Subcutaneous abdominal adipose tissue (tissue), 5 donors: Measurements from ENCODE around the gene TMEM151A.

Source experiments
- H3K27ac ChIP-seq: one replicate; pipeline ENCODE4 v1.7.0; 2013; ENCODE audit warnings: low read depth, mild to moderate bottlenecking, inconsistent platforms, low read length, moderate library complexity
- H3K27me3 ChIP-seq, 5 donors: one replicate each; pipeline ENCODE4 v1.7.0; 2013; ENCODE audit warnings: low read length in 5 of 5, inconsistent platforms in 1 of 5; ENCODE audit not compliant: control insufficient read depth in 5 of 5, insufficient read depth in 4 of 5
- H3K36me3 ChIP-seq, 5 donors: one replicate each; pipeline ENCODE4 v1.7.0; 2013; ENCODE audit warnings: low read length in 5 of 5; ENCODE audit not compliant: control insufficient read depth in 5 of 5, insufficient read depth in 5 of 5
- H3K4me1 ChIP-seq, 5 donors: one replicate each; pipeline ENCODE4 v1.7.0; 2013; ENCODE audit warnings: low read length in 5 of 5, mild to moderate bottlenecking in 3 of 5, moderate library complexity in 1 of 5; ENCODE audit not compliant: control insufficient read depth in 5 of 5, insufficient read depth in 5 of 5
- H3K4me3 ChIP-seq, 5 donors: one replicate each; pipeline ENCODE4 v1.7.0; 2013; ENCODE audit warnings: low read length in 5 of 5, low read depth in 1 of 5
- H3K9ac ChIP-seq, 5 donors: one replicate each; pipeline ENCODE4 v1.7.0; 2013; ENCODE audit warnings: low read length in 5 of 5, mild to moderate bottlenecking in 4 of 5, moderate library complexity in 3 of 5
- H3K9me3 ChIP-seq, 5 donors: one replicate each; pipeline ENCODE4 v1.7.0; 2013; ENCODE audit warnings: low read length in 5 of 5; ENCODE audit not compliant: control insufficient read depth in 5 of 5
- donor health status: healthy.
- donor health status: healthy.
- donor health status: healthy.
- donor health status: healthy.
- donor health status: healthy.

Gene TMEM151A

GRCh38 chr11:66321606-66322005 is 29.9 kb downstream of the TMEM151A start:
- no peaks in the 10 kb centered on the region for H3K27me3 ChIP-seq
- peak overlapping the region; percentile 44 for H3K27ac ChIP-seq
- peaks cover 31 to 77% (median 75%) of the 10 kb centered on the region in 5 donors for H3K4me1 ChIP-seq
- no peak overlapping the region for H3K4me3 ChIP-seq
- H3K36me3 ChIP-seq, result no peaks in the 10 kb centered on the region
- H3K9ac ChIP-seq, result no peak overlapping the region
- no peaks in the 10 kb centered on the region for H3K9me3 ChIP-seq

GRCh38 chr11:66322732-66323427 is 31.2 kb downstream of the TMEM151A start:
- no peak overlapping the region for H3K9ac ChIP-seq
- no peaks in the 10 kb centered on the region for H3K36me3 ChIP-seq
- H3K27ac ChIP-seq, result no peak overlapping the region
- no peaks in the 10 kb centered on the region for H3K27me3 ChIP-seq
- H3K4me3 ChIP-seq, result peak overlapping the region in 1 of 5 donors; percentile 23
- peaks cover 33 to 78% (median 76%) of the 10 kb centered on the region in 5 donors for H3K4me1 ChIP-seq
- H3K9me3 ChIP-seq, result no peaks in the 10 kb centered on the region

GRCh38 chr11:66323684-66324083 is 32.0 kb downstream of the TMEM151A start:
- Histone ChIP-seq H3K9ac (no peak overlapping the region), H3K36me3 (no peaks in the 10 kb centered on the region), H3K4me1 (peaks cover 31 to 78% (median 76%) of the 10 kb centered on the region in 5 donors), H3K4me3 (no peak overlapping the region), H3K9me3 (no peaks in the 10 kb centered on the region), H3K27me3 (no peaks in the 10 kb centered on the region), H3K27ac (no peak overlapping the region)

DNA sequence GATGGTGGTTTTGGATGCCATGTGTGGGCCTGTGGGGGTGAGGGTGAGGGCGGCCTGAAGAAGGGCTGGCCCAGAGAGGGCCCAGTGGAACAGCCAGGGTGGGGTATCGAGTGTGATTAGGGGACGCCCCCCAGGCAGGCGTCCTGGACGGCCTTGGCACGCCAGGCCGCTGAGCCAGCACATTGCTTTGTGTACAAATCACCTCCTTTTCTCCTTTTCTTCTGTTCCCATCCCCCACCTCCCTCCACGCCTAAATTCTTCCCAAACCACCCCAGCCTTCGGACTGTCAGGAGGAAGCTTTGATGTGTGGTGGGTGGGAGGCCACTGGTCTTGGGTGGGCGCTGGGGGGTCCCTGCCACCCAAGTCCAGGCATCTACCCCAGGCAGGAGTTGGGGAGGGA is 33.0 kb downstream of the TMEM151A start:
- no peak overlapping the region for H3K27ac ChIP-seq
- no peak overlapping the region for H3K9ac ChIP-seq
- H3K36me3 ChIP-seq, result no peaks in the 10 kb centered on the region
- H3K4me1 ChIP-seq, result peaks cover 28 to 74% (median 72%) of the 10 kb centered on the region in 5 donors
- H3K9me3 ChIP-seq, result no peaks in the 10 kb centered on the region
- H3K27me3 ChIP-seq, result no peaks in the 10 kb centered on the region
- no peak overlapping the region for H3K4me3 ChIP-seq

- peak overlapping the region in 1 of 5 donors; percentile 3 for H3K9ac ChIP-seq
- no peak overlapping the region for H3K4me3 ChIP-seq
- no peaks in the 10 kb centered on the region for H3K36me3 ChIP-seq
- peak overlapping the region; percentile 67 for H3K27ac ChIP-seq
- peaks cover 28 to 74% (median 72%) of the 10 kb centered on the region in 5 donors for H3K4me1 ChIP-seq
- H3K9me3 ChIP-seq, result no peaks in the 10 kb centered on the region
- no peaks in the 10 kb centered on the region for H3K27me3 ChIP-seq
Measured at GRCh38 chr11:66325263-66325671, 33.6 kb downstream of the TMEM151A start.

DNA sequence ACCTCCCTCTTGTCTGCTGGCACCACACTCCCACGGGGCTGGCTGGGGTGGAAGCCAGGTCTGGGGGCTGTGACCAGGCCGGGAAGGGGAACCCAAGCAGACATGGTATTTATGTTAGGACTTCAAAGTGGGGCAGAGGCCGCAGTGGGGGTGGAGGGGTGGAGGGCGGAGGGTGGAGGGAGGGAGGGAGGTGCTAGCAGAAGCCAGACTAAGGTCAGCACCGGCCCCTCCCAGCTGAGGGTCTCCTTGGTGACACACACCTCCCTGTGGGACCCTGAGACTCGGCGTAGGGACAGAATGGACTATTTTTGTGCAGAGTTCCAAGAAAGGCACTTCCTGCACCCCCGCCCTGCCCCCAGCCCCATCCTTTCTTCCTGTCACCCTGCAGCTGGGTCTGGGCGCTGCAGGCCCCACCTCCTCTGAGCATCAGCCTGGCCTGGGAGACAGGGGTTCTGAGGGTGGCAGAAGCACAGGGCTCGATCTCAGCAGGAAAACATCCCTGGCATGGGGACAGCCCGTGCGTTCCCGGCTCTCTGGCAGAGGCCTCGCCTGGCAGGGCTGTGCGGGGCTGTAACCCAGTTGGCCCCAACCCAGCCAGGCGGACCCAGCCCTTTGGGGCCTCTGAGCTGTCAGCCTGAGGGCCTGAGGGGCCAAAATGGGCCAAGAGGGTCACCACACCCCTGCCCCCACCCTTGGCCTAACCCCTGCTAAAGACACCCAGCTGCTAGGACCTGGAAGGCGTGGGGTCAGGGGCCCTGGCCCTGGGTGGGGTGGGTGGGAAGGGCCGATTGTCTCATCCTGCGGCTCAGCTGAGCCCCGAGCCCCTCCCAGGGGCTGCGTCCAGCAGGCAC is 34.8 kb downstream of the TMEM151A start:
- H3K9me3 ChIP-seq, result no peaks in the 10 kb centered on the region
- H3K27ac ChIP-seq, result peak overlapping the region; percentile 68
- H3K27me3 ChIP-seq, result no peaks in the 10 kb centered on the region
- no peaks in the 10 kb centered on the region for H3K36me3 ChIP-seq
- H3K9ac ChIP-seq, result peak overlapping the region in 1 of 5 donors; percentile 3
- H3K4me3 ChIP-seq, result peak overlapping the region in 1 of 5 donors; percentile 17
- H3K4me1 ChIP-seq, result peaks cover 27 to 72% (median 70%) of the 10 kb centered on the region in 5 donors

DNA sequence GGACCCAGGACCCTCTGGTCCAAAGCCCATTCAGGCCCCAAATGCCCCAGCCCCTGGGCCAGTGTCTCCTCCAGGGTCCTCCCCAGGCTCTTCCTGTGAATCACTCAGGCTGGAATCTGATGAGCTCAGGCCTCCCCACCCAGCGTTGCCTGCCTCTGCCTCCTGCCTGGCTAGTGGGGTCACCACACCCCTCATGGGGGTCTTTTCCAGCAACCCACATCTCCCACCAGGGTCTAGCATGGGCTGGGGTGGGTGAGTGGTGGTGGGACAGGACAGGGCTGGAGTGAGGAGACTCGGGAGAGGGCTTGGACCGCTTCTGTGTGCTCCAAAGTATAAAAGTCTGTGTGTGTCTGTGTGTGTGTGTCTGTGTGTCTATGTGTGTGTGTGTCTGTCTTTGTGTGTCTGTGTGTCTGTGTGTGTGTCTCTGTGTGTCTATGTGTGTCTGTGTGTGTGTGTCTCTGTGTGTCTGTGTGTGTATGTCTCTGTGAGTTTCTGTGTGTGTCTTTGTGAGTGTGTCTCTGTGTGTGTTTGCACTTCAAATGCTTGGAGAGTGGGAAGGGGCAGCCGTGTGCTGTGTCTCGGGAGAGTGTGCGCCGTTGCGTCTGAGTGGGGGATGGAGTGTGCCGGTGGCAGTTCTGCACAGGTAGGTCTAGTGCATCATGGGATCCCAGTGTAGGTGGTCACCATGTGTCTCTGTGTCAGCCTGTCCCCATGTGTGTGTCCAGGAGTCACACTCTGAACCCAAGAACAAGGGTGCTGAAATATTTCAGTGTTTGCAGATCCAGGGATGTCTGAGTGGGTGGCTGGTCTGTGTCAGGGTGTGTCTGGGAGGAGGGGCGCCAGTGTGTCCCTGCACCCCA is 35.7 kb downstream of the TMEM151A start:
- Histone ChIP-seq H3K4me1 (peaks cover 23 to 63% (median 61%) of the 10 kb centered on the region in 5 donors), H3K9me3 (no peaks in the 10 kb centered on the region), H3K9ac (no peak overlapping the region), H3K27me3 (no peaks in the 10 kb centered on the region), H3K36me3 (peaks cover 0 to 5% (median 3%) of the 10 kb centered on the region in 5 donors), H3K4me3 (peak overlapping the region in 1 of 5 donors; percentile 17), H3K27ac (peak overlapping the region; percentile 68)

- no peak overlapping the region for H3K9ac ChIP-seq
- peak overlapping the region; percentile 68 for H3K27ac ChIP-seq
- no peaks in the 10 kb centered on the region for H3K9me3 ChIP-seq
- peaks cover 23 to 57% (median 55%) of the 10 kb centered on the region in 5 donors for H3K4me1 ChIP-seq
- H3K27me3 ChIP-seq, result no peaks in the 10 kb centered on the region
- H3K4me3 ChIP-seq, result peak overlapping the region in 3 of 5 donors; percentile 13 to 43 (median 38)
- H3K36me3 ChIP-seq, result peaks cover 0 to 11% (median 8%) of the 10 kb centered on the region in 5 donors
Measured at GRCh38 chr11:66328031-66328301, 36.3 kb downstream of the TMEM151A start.

DNA sequence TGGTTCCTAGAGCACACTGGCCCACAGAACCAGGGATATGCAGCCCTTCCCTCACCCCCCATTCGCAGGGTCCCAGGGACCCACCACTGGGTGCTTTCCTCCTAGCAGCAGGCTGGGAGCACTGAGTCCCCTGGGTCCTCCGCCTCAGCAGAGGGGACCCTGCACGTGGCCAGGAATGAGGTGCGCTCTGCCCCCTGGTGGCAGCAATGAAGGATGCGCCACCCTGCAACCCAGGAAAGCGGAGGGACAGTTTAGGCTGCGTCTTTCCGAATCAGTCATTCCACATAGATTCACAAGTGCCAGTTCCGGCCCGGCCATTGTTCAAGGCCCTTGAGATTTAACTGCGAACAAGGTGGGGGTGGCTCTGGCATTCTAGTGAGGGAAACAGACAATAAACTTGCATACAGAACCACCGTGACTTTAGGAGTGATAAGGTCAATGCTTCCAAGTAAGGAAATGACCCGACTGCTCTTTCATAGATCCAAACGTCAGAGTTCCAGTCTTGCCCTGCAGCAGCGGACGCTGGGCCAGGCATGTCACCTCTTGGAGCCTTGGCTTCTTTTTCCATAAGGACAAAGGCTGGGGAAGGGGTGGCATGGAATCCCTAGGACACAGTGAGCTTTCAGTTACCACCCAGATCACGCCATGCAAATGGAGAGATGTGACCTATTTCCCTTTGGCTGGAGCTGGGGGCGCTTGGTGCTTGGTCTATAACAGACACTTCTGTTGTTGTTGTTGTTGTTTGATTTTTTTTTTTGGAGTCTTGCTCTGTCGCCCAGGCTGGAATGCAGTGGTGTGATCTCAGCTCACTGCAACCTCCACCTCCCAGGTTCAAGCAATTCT is 36.8 kb downstream of the TMEM151A start:
- Histone ChIP-seq H3K4me3 (peak overlapping the region; percentile 38 to 58 (median 43)), H3K9me3 (no peaks in the 10 kb centered on the region), H3K4me1 (peaks cover 21 to 55% (median 49%) of the 10 kb centered on the region in 5 donors), H3K36me3 (peaks cover 0 to 16% (median 12%) of the 10 kb centered on the region in 5 donors), H3K27ac (peak overlapping the region; percentile 68), H3K9ac (peak overlapping the region in 2 of 5 donors; percentile 30 to 58), H3K27me3 (no peaks in the 10 kb centered on the region)
